ENCODE data around the gene FAM180B.
"Not testable (repeated sequence)": the region's sequence is repeated elsewhere in the genome, so short reads cannot be mapped to it uniquely, and the experiment has no call there.

The FAM180B gene

DNA sequence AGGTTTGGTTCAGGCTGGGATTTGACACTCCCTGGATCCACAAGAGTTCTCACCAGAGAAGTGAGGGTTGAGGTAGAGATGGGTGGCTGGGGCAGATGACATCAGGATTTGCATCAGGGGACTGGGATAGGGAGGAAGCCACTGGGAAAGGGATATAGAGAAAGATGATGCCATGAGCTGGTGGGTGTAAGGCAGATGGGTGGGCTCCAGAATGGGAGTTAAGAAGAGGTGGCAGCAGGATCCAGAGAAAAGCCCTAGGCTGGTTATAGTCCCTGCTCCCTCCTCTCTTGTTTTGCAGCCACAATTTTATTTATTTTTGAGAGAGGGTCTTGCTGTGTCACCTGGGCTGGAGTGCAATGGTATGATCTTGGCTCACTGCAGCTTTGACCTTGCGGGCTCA, 9.5 kb downstream of the FAM180B start:
- no peak for DNase-seq

DNA sequence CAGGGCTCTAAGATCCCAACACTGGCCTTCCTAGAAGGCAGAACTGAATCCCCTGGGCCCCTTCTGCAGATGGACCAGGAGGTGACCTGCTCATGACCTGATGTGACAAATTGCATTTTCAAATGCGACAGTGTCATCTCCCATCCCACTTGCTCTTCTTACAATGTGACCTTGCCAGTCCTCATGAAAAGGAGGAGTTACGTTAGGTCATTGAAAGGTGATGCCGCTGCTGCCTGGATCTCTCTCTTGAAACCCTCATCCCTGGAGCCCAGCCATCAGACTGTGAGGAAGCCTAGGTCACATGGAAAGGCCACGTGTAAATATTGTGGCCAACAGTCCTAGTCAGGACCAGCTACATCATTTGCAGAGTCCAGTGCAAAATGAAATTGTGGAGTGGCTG, 13.4 kb downstream of the FAM180B start:
- no peak for DNase-seq

DNA sequence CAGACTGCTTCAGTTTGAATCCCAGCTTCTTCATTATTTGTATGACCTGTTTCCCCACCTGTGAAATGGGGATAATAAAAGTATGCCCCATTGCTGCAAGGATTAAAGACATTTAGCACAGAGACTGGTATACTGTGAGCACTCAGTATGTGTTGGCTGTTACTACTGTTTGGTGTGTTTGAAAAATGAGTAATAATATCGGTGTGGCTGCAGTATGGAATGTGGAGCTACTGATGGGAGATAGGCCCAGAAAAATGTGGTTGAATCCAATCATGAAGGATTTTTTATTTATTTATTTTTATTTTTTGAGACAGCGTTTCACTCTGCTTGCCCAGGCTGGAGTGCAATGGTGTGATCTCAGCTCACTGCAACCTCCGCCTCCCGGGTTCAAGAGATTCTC, 16.8 kb downstream of the FAM180B start:
- no peak for DNase-seq

DNA sequence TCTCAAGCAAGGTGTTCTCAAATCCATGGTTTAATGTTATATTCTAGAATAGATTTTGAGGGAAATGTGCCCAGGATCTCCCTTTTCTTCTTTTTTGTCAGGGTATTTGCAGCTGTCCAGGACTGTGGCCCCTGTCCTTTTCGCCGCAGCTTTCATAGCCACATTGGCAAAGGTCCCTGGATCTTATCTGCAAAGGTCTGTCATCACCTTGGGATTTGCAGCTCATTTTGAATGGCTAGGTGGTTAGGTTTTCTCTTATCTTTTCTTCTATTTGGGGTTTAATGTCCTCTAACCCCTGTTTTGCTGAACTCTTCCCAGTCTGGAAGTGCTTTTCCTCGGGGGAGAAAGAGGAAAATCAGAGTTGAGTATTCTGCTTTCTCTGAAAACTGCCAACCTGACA, 19.4 kb downstream of the FAM180B start:
- DNase-seq = no peak

DNA sequence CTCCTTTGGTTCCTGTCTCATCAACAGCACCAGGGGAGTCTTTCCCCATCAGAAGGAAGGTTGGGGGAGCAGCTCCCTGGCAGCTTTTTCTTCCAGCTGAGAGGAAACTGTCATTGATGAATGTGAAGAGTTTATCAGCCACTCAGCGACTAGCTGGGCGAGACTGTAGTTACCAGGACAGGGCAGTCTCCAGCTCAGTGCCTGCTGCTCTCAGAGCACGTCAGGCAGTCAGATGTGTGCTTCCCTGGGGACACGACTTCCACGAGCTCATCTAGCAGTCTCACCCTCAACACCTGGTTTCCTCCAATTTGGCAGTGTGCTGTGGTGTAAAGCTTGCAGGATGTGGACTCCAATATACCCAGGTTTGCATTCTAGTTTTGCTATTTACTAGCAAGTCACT, 20.3 kb downstream of the FAM180B start:
- no peak for DNase-seq

DNA sequence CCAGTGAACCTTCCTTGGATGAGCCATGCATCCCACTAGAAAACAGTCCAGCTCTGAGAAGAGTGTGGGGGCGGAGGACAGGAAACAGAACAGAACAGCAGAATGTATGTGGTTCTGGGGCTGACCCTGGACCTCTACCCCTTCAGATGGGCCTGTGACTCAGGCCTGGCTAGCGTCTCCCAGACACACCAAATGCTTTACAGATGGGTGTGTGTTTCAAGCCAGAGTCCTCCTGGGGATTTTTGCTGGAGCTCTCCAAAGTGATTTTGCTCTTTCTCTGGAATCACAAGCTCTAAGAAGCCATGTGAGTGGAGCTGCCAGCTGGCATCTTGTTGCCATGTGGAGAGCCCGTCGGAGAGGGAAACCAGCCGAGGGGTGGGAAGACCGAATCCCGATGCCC, 20.9 kb downstream of the FAM180B start:
- DNase-seq = no peak

DNA sequence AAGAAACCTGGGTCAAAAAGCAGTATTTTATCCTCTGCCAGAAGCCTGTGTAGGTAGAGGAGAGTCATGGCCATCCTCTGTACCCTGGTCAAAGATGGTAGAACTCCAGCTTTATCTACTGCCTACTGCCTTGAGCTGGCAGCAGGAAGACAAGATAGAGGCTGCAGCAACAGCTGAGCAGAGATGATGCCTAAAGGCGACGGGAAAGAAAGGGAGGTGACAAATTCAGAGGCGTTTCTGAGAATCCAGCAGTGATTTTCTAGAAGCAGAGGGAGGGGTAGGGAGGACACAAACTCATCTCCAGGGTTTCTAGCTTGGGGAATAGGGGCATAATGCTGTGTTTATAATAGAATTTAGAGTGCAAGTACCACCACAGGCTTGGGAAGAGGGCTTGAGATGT, 23.2 kb downstream of the FAM180B start:
- no peak for DNase-seq

DNA sequence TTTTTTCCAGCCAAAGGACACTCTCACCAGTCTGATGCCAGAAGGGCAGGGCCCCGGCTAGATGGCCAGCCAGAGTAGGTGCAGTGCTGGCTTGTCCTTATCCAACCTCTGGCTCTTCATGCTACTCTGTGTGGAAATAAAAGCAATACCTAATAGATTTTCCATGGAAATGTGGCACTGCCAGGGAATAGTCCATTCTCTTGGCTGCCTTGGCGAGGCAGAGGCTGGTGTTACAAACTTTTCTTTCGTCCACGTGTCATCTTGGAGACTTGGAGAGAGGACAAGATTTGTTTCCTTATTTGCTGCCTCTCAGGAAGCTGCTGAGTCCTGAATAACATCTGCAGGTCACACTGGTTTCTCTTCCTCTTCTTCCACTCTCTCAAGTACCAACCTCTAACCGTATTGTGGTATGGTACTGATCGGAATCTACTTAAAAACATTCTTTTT, 24.9 kb downstream of the FAM180B start:
- DNase-seq = no peak

DNA sequence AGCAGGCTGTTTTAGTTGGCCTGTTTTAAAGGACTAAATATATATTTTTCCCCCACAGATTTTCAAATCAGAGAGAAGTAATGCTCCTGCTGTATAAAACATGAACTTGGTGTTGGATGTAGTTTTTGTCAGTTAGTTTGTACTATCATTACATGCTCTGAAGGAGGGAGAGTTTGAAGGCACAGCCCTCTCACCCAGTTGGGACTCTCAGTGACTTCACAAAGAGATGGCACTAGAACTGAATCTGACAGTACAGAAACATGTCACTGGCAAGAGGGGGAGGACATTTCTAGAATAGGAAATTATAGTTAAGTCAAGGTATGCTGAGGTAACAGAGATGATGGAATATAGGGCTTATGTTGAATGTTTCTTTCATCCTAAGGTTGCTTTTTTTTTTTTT, 28.8 kb downstream of the FAM180B start:
- DNase-seq = no peak

DNA sequence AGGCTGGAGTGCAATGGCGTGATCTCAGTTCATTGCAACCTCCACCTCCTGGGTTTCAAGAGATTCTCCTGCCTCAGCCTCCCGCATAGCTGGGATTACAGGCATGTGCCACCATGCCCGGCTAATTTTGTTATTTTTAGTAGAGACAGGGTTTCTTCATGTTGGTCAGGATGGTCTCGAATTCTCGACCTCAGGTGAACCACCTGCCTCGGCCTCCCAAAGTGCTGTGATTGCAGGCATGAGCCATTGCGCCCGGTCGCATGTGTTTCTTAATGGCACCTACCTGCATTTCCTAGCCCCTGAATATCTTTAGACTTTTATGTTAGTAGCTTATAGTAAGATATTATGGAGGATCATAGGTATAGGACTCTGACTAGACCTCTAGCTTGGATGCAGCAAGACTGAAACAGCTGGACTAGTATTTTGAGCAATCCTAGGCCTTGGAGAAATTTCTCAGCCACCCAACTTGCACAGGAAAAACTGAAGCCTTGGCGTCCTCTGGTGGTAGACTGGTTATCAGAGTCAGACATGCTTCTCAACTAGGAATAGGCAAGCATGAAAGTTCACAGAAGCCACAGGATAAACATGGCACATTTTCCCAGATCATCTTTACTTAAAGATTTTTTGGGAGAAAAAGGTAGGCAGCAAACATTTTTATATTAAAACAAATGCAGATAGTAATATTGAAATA, 30.4 kb downstream of the FAM180B start:
- no peak for DNase-seq

DNA sequence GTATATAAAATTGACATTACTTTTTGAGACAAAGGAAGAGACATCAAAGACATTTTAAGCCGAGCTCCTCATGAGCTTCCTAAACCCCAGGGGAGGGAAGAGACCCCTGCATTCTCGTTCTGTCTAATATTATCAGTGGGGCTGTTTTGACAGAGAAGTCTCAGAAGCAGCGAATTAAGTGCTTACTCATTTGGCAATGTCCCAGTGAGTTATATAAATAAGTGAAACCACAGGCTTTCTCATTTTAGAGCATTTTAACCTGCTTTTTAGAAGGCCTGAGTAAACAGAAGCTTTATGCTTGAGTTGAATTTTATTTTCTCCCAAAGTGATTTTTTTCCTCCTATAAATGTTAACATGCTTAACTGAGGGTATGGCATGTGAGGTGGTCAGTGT, 30.9 kb downstream of the FAM180B start:
- DNase-seq = no peak

DNA sequence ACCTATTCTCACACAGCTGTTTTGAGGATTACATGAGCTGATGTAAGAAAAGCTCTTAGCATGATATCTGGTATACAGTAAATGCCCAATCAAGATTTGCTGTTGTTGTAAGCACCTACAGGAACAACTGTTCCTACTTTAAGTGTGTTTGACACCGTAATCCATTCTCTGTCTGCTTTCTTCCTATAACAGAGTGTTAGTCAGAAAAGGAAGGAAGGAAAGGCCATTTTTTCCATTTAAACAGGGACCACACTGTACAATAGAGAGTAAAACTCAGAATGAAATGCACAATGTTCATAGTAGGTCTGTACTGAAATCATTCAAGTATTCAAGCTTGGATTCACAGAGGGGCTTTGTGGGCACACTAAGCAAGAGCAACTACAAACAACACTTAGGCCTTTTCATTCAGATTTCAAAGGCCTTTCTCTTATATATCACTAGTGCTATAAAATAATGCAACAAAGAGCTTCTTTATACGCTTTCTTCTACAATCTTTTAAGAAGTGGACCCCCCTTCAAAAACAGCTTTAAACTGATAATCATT, 34.4 kb downstream of the FAM180B start:
- no peak for DNase-seq

DNA sequence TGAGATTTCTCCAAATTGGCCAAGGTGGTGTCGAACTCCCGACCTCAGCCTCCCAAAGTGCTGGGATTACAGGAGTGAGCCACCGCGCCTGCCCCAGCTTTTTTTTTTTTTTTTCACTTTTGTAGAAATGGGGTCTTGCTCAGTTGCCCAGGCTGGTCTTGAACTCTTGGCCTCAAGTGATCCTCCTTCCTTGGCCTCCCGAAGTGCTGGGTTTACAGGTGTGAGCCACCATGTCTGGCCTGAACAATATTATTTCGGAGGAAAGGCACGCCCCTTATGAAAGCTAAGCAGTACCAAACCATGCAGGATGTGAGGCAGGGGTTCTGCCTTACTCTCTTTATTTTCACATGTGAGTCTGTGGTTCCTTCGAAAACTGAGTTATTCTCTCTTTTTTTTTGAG, 39.8 kb downstream of the FAM180B start:
- no peak for DNase-seq

DNA sequence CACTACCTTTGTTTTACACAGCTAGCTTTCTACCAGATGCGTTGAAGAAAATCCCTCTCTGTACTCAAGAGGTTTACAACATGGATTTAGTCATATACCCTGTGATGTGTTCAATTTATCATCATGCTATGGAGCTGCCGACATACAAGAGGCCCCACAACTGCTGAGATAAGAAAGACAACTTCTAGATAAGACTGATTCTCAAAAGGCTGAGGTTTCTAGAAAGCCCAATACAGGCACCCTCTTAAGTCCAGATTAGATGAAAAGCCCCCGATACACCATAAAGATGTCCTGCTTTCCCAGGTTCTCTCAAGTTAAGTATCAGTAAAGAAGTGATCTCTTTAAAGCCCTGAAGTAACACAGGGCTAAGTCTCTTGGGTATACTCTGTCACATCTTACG, 41.5 kb downstream of the FAM180B start:
- no peak for DNase-seq

DNA sequence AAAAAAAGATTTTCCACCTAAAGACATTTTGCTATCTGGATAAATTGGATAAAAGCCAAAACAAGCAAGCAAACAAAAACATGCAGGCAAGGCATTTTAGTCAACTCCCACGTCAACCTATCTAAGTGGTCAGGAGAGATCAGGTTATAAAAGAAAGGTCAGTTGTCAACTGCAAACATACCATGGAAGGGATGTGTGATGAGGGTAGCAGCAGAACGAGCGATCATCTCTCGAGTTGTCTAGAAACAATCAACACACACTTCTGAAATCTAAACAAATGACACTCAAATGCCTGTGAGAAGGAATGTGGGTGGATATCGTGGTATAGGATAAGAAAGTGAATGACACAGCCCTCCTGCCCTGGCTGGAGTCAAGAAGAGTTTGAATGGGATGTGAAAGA, 45.0 kb downstream of the FAM180B start:
- no peak for DNase-seq

DNA sequence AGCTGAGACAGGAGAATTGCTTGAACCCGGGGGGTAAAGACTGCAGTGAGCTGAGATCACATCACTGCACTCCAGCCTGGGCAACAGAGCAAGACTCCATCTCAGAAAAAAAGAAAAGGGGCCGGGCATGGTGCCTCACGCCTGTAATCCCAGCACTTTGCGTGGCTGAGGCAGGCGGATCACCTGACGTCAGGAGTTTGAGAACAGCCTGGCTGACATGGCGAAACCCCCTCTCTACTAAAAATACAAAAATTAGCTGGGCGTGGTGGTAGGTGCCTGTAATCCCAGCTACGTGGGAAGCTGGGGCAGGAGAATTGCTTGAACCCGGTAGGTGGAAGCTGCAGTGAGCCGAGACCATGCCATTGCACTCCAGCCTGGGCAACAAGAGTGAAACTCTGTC, 49.9 kb downstream of the FAM180B start:
- not testable (repeated sequence) for DNase-seq
